NK-92 (cell line): ENCODE data around the gene TMEM176A.
"Not testable (repeated sequence)": the region's sequence is repeated elsewhere in the genome, so short reads cannot be mapped to it uniquely, and the experiment has no call there.

Experiments
- DNase-seq: peaks from one replicate; lab custom pipeline; 2025; ENCODE audit not compliant: unreplicated experiment; lab: John Stamatoyannopoulos, UW

TMEM176A gene

GRCh38 chr7:150800581-150801241 lies at the start of gene TMEM176A:
TMEM176A (plus strand) TSS chr7:150800769; CDS start chr7:150801551, 782 bp downstream.
- no peak for DNase-seq

GRCh38 chr7:150751702-150752101 lies 48.9 kb upstream of the TMEM176A start:
- no peak for DNase-seq

GRCh38 chr7:150753239-150753638 lies 47.3 kb upstream of the TMEM176A start:
- no peak for DNase-seq

- DNase-seq: no peak
Measured at GRCh38 chr7:150753826-150754603, 46.6 kb upstream of the TMEM176A start.

- DNase-seq: no peak
Measured at GRCh38 chr7:150754951-150755350, 45.6 kb upstream of the TMEM176A start.

- no peak for DNase-seq
Measured at GRCh38 chr7:150755473-150756099, 45.0 kb upstream of the TMEM176A start.

- no peak for DNase-seq
Measured at GRCh38 chr7:150756166-150756565, 44.4 kb upstream of the TMEM176A start.

- no peak for DNase-seq
Measured at GRCh38 chr7:150756858-150757257, 43.7 kb upstream of the TMEM176A start.

GRCh38 chr7:150759479-150759878 lies 41.1 kb upstream of the TMEM176A start:
- no peak for DNase-seq

- no peak for DNase-seq
Measured at GRCh38 chr7:150766334-150766709, 34.2 kb upstream of the TMEM176A start.

GRCh38 chr7:150769768-150770167 lies 30.8 kb upstream of the TMEM176A start:
- DNase-seq: no peak

- DNase-seq: not testable (repeated sequence)
Measured at GRCh38 chr7:150774131-150774530, 26.4 kb upstream of the TMEM176A start.

GRCh38 chr7:150778014-150778737 lies 22.4 kb upstream of the TMEM176A start:
- DNase-seq: no peak

GRCh38 chr7:150778738-150779301 lies 21.7 kb upstream of the TMEM176A start:
- DNase-seq: no peak

- no peak for DNase-seq
Measured at GRCh38 chr7:150780292-150780691, 20.3 kb upstream of the TMEM176A start.

- DNase-seq: no peak
Measured at GRCh38 chr7:150781103-150781502, 19.5 kb upstream of the TMEM176A start.

- no peak for DNase-seq
Measured at GRCh38 chr7:150781961-150782360, 18.6 kb upstream of the TMEM176A start.

GRCh38 chr7:150784120-150784736 lies 16.3 kb upstream of the TMEM176A start:
- DNase-seq: no peak

GRCh38 chr7:150784954-150785353 lies 15.6 kb upstream of the TMEM176A start:
- no peak for DNase-seq
